HL-60 (cell line): ENCODE data around the gene MTIF2.

Experiments
- CTCF ChIP-seq: IDR thresholded peaks from one replicate; pipeline ENCODE4 v1.5.1; 2011; ENCODE audit warnings: low read length, control low read depth, inconsistent platforms; ENCODE audit not compliant: insufficient read depth
- GABPA ChIP-seq: IDR thresholded peaks from 2 replicates; pipeline ENCODE4 v1.6.1; 2012; ENCODE audit warnings: low read depth
- TF ChIP-seq, protein P1 (sequence below): IDR thresholded peaks from 2 replicates; pipeline ENCODE4 v1.6.1; 2012; ENCODE audit warnings: low read depth; ENCODE audit not compliant: insufficient replicate concordance

- TF ChIP-seq CTCF (no peak), GABPA (peak; percentile 100)
- TF ChIP-seq, protein P1, sequence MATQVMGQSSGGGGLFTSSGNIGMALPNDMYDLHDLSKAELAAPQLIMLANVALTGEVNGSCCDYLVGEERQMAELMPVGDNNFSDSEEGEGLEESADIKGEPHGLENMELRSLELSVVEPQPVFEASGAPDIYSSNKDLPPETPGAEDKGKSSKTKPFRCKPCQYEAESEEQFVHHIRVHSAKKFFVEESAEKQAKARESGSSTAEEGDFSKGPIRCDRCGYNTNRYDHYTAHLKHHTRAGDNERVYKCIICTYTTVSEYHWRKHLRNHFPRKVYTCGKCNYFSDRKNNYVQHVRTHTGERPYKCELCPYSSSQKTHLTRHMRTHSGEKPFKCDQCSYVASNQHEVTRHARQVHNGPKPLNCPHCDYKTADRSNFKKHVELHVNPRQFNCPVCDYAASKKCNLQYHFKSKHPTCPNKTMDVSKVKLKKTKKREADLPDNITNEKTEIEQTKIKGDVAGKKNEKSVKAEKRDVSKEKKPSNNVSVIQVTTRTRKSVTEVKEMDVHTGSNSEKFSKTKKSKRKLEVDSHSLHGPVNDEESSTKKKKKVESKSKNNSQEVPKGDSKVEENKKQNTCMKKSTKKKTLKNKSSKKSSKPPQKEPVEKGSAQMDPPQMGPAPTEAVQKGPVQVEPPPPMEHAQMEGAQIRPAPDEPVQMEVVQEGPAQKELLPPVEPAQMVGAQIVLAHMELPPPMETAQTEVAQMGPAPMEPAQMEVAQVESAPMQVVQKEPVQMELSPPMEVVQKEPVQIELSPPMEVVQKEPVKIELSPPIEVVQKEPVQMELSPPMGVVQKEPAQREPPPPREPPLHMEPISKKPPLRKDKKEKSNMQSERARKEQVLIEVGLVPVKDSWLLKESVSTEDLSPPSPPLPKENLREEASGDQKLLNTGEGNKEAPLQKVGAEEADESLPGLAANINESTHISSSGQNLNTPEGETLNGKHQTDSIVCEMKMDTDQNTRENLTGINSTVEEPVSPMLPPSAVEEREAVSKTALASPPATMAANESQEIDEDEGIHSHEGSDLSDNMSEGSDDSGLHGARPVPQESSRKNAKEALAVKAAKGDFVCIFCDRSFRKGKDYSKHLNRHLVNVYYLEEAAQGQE = peak; percentile 39
These were observed at the start of gene MTIF2 for GRCh38 chr2:55268907-55269644.
